ENCODE measurements around the gene NFKB1.

Gene NFKB1

GRCh38 chr4:102502543-102502818 is 1.3 kb downstream of the NFKB1 start:
- Histone ChIP-seq H3K27ac (ENCODE audit: low read length) (no peak overlapping the region), H3K27me3 (ENCODE audit: control insufficient read depth, insufficient read depth, low read length) (peaks cover 11% of the 10 kb centered on the region), H3K9ac (ENCODE audit: low read length) (peak overlapping the region; percentile 52), H3K36me3 (ENCODE audit: control insufficient read depth, low read depth, low read length) (no peaks in the 10 kb centered on the region), H3K9me3 (ENCODE audit: control insufficient read depth, low read depth, low read length) (no peaks in the 10 kb centered on the region), H3K4me3 (ENCODE audit: low read length) (peak overlapping the region; percentile 88), H3K4me1 (ENCODE audit: control insufficient read depth, low read depth, low read length) (peaks cover 9% of the 10 kb centered on the region)

DNA sequence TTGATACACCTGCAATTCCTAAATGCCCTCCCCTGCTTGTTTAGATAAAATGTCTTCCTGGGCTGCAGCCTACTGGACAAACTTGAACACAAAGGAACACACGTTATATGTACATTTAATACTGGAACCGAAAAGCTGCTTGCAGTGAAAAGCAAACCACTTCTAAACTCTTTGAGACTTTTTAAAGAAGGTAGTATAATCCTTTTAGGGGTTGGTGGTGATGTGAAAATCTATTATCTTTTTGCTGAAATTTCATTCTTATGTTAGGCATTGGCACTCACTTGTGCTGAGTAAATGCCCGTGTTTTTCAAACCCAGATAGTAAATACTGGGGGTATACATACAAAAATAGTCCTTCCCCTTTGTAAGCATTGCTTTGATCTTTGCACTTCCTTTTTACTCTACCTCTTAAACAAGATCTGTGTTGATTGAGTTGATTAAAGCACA is 2.2 kb downstream of the NFKB1 start:
- H3K4me3 ChIP-seq (ENCODE audit: low read length), result no peak overlapping the region
- no peak overlapping the region for H3K9ac ChIP-seq (ENCODE audit: low read length)
- H3K9me3 ChIP-seq (ENCODE audit: control insufficient read depth, low read depth, low read length), result no peaks in the 10 kb centered on the region
- H3K27me3 ChIP-seq (ENCODE audit: control insufficient read depth, insufficient read depth, low read length), result peaks cover 11% of the 10 kb centered on the region
- H3K4me1 ChIP-seq (ENCODE audit: control insufficient read depth, low read depth, low read length), result peaks cover 9% of the 10 kb centered on the region
- H3K36me3 ChIP-seq (ENCODE audit: control insufficient read depth, low read depth, low read length), result no peaks in the 10 kb centered on the region
- H3K27ac ChIP-seq (ENCODE audit: low read length), result no peak overlapping the region

DNA sequence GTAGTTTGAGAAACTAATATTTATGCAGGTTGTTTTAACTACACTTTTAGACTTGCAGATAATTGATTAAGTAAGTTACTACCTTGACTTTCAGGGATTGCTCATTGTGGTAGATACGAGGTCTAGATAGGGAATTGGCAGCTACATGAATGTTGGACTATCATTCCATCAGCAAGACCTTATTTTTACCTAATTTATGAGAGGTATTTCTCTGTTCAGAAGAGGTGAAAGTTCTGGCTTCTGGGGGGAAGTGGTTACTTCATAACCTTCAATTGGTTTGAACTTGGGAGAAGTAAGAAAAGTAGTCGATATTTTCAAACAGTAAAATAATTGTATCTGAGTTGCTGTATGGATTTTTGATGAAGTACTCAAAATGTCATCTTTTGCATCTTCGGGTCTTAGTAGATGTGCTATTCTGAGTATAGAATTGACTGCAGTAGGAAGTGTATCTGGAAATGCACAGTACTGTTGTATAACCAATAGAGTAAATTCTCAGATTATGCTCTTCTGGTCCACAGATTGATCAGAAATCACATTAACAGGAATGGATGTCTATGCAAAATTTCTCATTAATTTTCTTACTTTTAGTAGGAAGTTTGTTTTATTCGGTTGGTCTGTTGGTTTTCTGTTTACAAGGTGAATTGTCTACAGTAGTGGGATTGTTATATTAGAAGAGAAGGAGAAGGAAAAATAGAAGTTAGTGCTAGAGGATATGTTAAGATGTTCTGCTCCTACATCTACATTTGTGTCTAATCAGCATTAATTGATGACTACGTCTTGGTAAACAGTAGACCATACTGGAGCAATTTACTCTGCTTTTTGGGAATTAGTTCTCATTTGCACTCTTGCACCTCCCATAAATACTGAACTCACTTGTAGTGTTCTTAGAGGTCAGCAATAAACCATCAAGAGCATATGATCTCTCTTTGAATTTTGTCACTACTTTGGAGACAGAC is 3.0 kb downstream of the NFKB1 start:
- Histone ChIP-seq H3K27ac (ENCODE audit: low read length) (no peak overlapping the region), H3K9ac (ENCODE audit: low read length) (no peak overlapping the region), H3K4me3 (ENCODE audit: low read length) (no peak overlapping the region)

GRCh38 chr4:102504941-102505340 is 3.8 kb downstream of the NFKB1 start:
- Histone ChIP-seq H3K36me3 (ENCODE audit: control insufficient read depth, low read depth, low read length) (no peaks in the 10 kb centered on the region), H3K27ac (ENCODE audit: low read length) (no peak overlapping the region), H3K9ac (ENCODE audit: low read length) (no peak overlapping the region), H3K27me3 (ENCODE audit: control insufficient read depth, insufficient read depth, low read length) (peaks cover 9% of the 10 kb centered on the region), H3K9me3 (ENCODE audit: control insufficient read depth, low read depth, low read length) (no peaks in the 10 kb centered on the region), H3K4me3 (ENCODE audit: low read length) (no peak overlapping the region), H3K4me1 (ENCODE audit: control insufficient read depth, low read depth, low read length) (peaks cover 9% of the 10 kb centered on the region)

More for the DNA sequence above, 3.0 kb downstream of the NFKB1 start:
- H3K9me3 ChIP-seq (ENCODE audit: control insufficient read depth, low read depth, low read length), result no peaks in the 10 kb centered on the region
- H3K36me3 ChIP-seq (ENCODE audit: control insufficient read depth, low read depth, low read length), result no peaks in the 10 kb centered on the region
- H3K27me3 ChIP-seq (ENCODE audit: control insufficient read depth, insufficient read depth, low read length), result peaks cover 11% of the 10 kb centered on the region
- H3K4me1 ChIP-seq (ENCODE audit: control insufficient read depth, low read depth, low read length), result peaks cover 9% of the 10 kb centered on the region

DNA sequence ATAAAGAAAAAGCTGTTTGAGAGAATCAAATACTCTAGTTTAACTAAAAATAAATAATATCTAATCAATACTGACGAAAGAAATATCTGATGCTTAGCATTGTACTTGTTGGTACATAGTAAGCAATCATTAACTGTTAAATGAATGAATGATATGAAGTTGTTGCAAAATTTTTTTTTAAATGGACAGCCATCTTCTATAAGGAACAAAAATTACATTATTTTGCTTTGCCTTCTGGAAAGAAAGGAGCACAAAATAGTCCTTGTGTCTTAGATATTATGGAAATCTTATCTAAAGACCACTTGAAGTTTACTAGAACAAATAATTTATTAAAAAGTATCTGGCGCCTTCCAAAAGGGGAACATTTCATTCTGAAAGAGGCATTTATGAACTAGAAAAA is 4.5 kb downstream of the NFKB1 start:
- H3K27me3 ChIP-seq (ENCODE audit: control insufficient read depth, insufficient read depth, low read length), result peaks cover under 1% of the 10 kb centered on the region
- H3K9ac ChIP-seq (ENCODE audit: low read length), result no peak overlapping the region
- H3K27ac ChIP-seq (ENCODE audit: low read length), result no peak overlapping the region
- no peaks in the 10 kb centered on the region for H3K9me3 ChIP-seq (ENCODE audit: control insufficient read depth, low read depth, low read length)
- H3K4me3 ChIP-seq (ENCODE audit: low read length), result no peak overlapping the region
- no peaks in the 10 kb centered on the region for H3K36me3 ChIP-seq (ENCODE audit: control insufficient read depth, low read depth, low read length)
- peaks cover 5% of the 10 kb centered on the region for H3K4me1 ChIP-seq (ENCODE audit: control insufficient read depth, low read depth, low read length)

GRCh38 chr4:102506523-102506922 is 5.4 kb downstream of the NFKB1 start:
- no peak overlapping the region for H3K4me3 ChIP-seq (ENCODE audit: low read length)
- H3K4me1 ChIP-seq (ENCODE audit: control insufficient read depth, low read depth, low read length), result peaks cover 5% of the 10 kb centered on the region
- H3K9ac ChIP-seq (ENCODE audit: low read length), result no peak overlapping the region
- no peaks in the 10 kb centered on the region for H3K36me3 ChIP-seq (ENCODE audit: control insufficient read depth, low read depth, low read length)
- no peak overlapping the region for H3K27ac ChIP-seq (ENCODE audit: low read length)
- H3K27me3 ChIP-seq (ENCODE audit: control insufficient read depth, insufficient read depth, low read length), result no peaks in the 10 kb centered on the region
- H3K9me3 ChIP-seq (ENCODE audit: control insufficient read depth, low read depth, low read length), result no peaks in the 10 kb centered on the region

- H3K27me3 ChIP-seq (ENCODE audit: control insufficient read depth, insufficient read depth, low read length), result no peaks in the 10 kb centered on the region
Observed at GRCh38 chr4:102511830-102512605, 10.9 kb downstream of the NFKB1 start.

DNA sequence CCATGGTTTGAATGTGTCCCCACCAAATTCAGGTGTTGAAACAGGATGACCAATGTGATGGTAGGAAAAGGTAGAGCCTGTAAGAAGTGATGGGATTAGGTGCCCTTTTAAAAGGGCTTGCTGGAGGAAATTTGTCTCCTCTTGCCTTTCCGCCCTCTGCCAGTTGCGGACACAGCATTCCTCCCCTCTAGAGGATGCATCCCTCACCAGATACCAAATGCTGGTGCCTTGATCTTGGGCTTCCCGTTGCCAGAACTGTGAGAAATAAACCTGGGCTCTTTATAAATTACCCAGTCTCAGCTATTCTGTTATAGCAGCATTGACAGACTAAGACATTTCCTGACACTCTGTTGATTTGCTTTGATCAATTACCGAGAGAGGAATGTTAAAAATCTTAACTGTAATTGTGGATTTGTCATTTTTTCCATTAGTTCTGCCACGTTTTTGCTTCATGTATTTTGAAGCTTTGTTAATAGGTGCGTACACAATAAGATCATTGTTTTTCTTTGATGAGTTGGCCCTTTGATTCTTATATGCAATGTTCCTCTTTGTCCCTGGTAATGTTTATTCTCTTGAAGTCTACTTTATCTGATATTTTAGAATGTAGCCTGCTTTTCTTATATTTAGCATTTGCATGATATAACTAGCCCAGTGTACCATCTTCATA is 13.3 kb downstream of the NFKB1 start:
- Histone ChIP-seq H3K4me3 (ENCODE audit: low read length) (no peak overlapping the region), H3K27me3 (ENCODE audit: control insufficient read depth, insufficient read depth, low read length) (no peaks in the 10 kb centered on the region), H3K4me1 (ENCODE audit: control insufficient read depth, low read depth, low read length) (no peaks in the 10 kb centered on the region), H3K9me3 (ENCODE audit: control insufficient read depth, low read depth, low read length) (no peaks in the 10 kb centered on the region), H3K36me3 (ENCODE audit: control insufficient read depth, low read depth, low read length) (no peaks in the 10 kb centered on the region), H3K27ac (ENCODE audit: low read length) (no peak overlapping the region), H3K9ac (ENCODE audit: low read length) (no peak overlapping the region)

More at GRCh38 chr4:102511830-102512605, 10.9 kb downstream of the NFKB1 start:
- Histone ChIP-seq H3K4me3 (ENCODE audit: low read length) (no peak overlapping the region), H3K4me1 (ENCODE audit: control insufficient read depth, low read depth, low read length) (no peaks in the 10 kb centered on the region), H3K36me3 (ENCODE audit: control insufficient read depth, low read depth, low read length) (no peaks in the 10 kb centered on the region), H3K9me3 (ENCODE audit: control insufficient read depth, low read depth, low read length) (no peaks in the 10 kb centered on the region), H3K27ac (ENCODE audit: low read length) (no peak overlapping the region), H3K9ac (ENCODE audit: low read length) (no peak overlapping the region)

- no peaks in the 10 kb centered on the region for H3K4me1 ChIP-seq (ENCODE audit: control insufficient read depth, low read depth, low read length)
- no peak overlapping the region for H3K9ac ChIP-seq (ENCODE audit: low read length)
- H3K27ac ChIP-seq (ENCODE audit: low read length), result no peak overlapping the region
- H3K36me3 ChIP-seq (ENCODE audit: control insufficient read depth, low read depth, low read length), result no peaks in the 10 kb centered on the region
- no peaks in the 10 kb centered on the region for H3K9me3 ChIP-seq (ENCODE audit: control insufficient read depth, low read depth, low read length)
- H3K4me3 ChIP-seq (ENCODE audit: low read length), result no peak overlapping the region
- no peaks in the 10 kb centered on the region for H3K27me3 ChIP-seq (ENCODE audit: control insufficient read depth, insufficient read depth, low read length)
Observed at GRCh38 chr4:102517753-102518152, 16.6 kb downstream of the NFKB1 start.

DNA sequence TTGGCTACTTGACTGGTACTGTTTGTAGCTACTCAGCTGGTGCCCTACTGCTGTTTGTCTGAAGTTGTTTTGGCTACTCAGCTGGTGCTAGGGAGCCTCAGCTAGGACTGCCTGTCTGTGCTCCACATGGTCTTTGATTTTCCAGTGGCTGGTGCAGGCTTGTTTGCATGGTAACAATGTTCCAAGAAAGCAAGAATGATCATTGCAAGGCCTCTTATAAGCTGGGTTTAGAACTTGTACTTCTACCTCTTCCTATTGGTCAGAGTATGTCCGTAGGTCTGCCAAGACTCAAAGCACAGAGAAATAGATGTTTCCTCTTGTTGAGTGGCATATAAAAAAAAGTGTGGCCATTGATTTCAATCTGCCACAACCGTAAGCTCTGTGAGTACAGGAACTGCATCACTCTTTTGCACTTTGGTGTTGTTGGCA is 17.6 kb downstream of the NFKB1 start:
- Histone ChIP-seq H3K4me3 (ENCODE audit: low read length) (no peak overlapping the region), H3K9me3 (ENCODE audit: control insufficient read depth, low read depth, low read length) (no peaks in the 10 kb centered on the region), H3K9ac (ENCODE audit: low read length) (no peak overlapping the region), H3K27me3 (ENCODE audit: control insufficient read depth, insufficient read depth, low read length) (no peaks in the 10 kb centered on the region), H3K4me1 (ENCODE audit: control insufficient read depth, low read depth, low read length) (no peaks in the 10 kb centered on the region), H3K27ac (ENCODE audit: low read length) (no peak overlapping the region), H3K36me3 (ENCODE audit: control insufficient read depth, low read depth, low read length) (no peaks in the 10 kb centered on the region)

DNA sequence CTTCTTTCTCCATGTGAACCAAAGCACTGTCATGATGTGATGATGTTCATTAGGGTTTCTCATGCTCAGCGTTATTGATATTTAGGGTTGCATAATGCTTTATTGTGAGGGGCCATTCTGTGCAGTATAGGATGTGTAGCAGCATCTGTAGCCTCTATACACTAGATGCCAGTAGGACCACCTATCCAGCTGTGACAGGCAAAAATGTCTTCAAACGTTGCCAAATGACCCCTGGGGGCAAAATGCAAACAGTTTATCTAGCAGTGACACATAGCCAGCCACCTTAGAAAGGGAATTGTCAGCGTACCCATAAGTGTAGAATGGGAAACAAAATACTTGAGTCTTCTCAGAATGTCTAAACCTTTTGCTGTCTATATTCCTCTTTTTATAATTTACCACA is 18.8 kb downstream of the NFKB1 start:
- H3K9ac ChIP-seq (ENCODE audit: low read length), result no peak overlapping the region
- no peaks in the 10 kb centered on the region for H3K27me3 ChIP-seq (ENCODE audit: control insufficient read depth, insufficient read depth, low read length)
- no peak overlapping the region for H3K27ac ChIP-seq (ENCODE audit: low read length)
- H3K9me3 ChIP-seq (ENCODE audit: control insufficient read depth, low read depth, low read length), result no peaks in the 10 kb centered on the region
- no peaks in the 10 kb centered on the region for H3K36me3 ChIP-seq (ENCODE audit: control insufficient read depth, low read depth, low read length)
- H3K4me3 ChIP-seq (ENCODE audit: low read length), result no peak overlapping the region
- no peaks in the 10 kb centered on the region for H3K4me1 ChIP-seq (ENCODE audit: control insufficient read depth, low read depth, low read length)

Data from iPS-18a (cell line).